SU-DHL-6 (cell line): ENCODE measurements around the gene PITPNC1.

ENCODE experiments used
- H2AFZ ChIP-seq: fragments of 200-600 bp; sonication (generic); 2 replicates; pipeline ENCODE4 v1.6.1; 2014; ENCODE audit warnings: low read depth, mild to moderate bottlenecking, moderate library complexity, mixed read lengths, antibody characterized with exemption, low read length; ENCODE audit not compliant: severe bottlenecking
- H3F3A ChIP-seq: fragments of 200-600 bp; shearing (Covaris generic); 2 replicates; pipeline ENCODE4 v1.6.0; 2016; ENCODE audit warnings: antibody characterized with exemption, mild to moderate bottlenecking; ENCODE audit not compliant: insufficient read depth
- H3K27ac ChIP-seq: fragments of 200-600 bp; sonication (generic); 2 replicates; pipeline ENCODE4 v1.5.1; 2016; ENCODE audit warnings: low read depth, mild to moderate bottlenecking, low read length, moderate library complexity, mixed read lengths
- H3K27me3 ChIP-seq: fragments of 200-600 bp; sonication (generic), shearing (Covaris generic); 2 replicates; pipeline ENCODE4 v1.6.0; 2014; ENCODE audit warnings: mild to moderate bottlenecking, low read length
- H3K36me3 ChIP-seq: fragments of 200-600 bp; sonication (generic); 2 replicates; pipeline ENCODE4 v1.6.1; 2014; ENCODE audit warnings: mild to moderate bottlenecking, low read length, mixed read lengths
- H3K4me2 ChIP-seq: fragments of 300-600, 200-600 bp; shearing (Covaris generic), sonication (generic); 2 replicates; pipeline ENCODE4 v1.6.0; 2014; ENCODE audit warnings: low read length, low read depth, mild to moderate bottlenecking; ENCODE audit not compliant: poor library complexity, severe bottlenecking
- H3K4me3 ChIP-seq: fragments of 200-600 bp; sonication (generic); 2 replicates; pipeline ENCODE4 v1.5.1; 2014; ENCODE audit warnings: antibody characterized with exemption, low read length, mild to moderate bottlenecking, mixed read lengths; ENCODE audit not compliant: insufficient read depth, poor library complexity, severe bottlenecking
- H3K79me2 ChIP-seq: fragments of 200-600 bp; sonication (generic); 2 replicates; pipeline ENCODE4 v1.6.1; 2014; ENCODE audit warnings: mild to moderate bottlenecking, low read length, moderate library complexity; ENCODE audit not compliant: insufficient read depth
- H3K9ac ChIP-seq: fragments of 200-600 bp; sonication (generic); 2 replicates; pipeline ENCODE4 v1.7.0; 2014; ENCODE audit warnings: mild to moderate bottlenecking, low read length
- H3K9me2 ChIP-seq: fragments of 200-600 bp; sonication (generic); replicated peaks from 2 replicates; pipeline ENCODE4 v1.6.1; 2014; ENCODE audit warnings: low read length; ENCODE audit not compliant: insufficient read depth
- H3K9me3 ChIP-seq: fragments of 200-600 bp; sonication (generic); 2 replicates; pipeline ENCODE4 v1.6.1; 2014; ENCODE audit warnings: low read length, mixed read lengths; ENCODE audit not compliant: insufficient read depth
- H4K20me1 ChIP-seq: fragments of 200-600 bp; sonication (generic); 2 replicates; pipeline ENCODE4 v1.6.1; 2014; ENCODE audit warnings: low read depth, mild to moderate bottlenecking, antibody characterized with exemption, low read length, moderate library complexity, mixed read lengths
- EZH2phosphoT487 ChIP-seq: fragments of 200-600 bp; sonication (generic), shearing (Covaris generic); conservative IDR thresholded peaks from 2 replicates; pipeline ENCODE4 v1.6.1; 2018; ENCODE audit warnings: mild to moderate bottlenecking, antibody characterized with exemption, low read length, moderate library complexity, mixed read lengths
- TF ChIP-seq, protein P1 (sequence below): fragments of 200-600 bp; sonication (generic); IDR thresholded peaks from one replicate; pipeline ENCODE4 v1.5.1; 2017; ENCODE audit warnings: antibody characterized with exemption, mild to moderate bottlenecking, low read length, moderate library complexity; ENCODE audit not compliant: insufficient read depth, poor library complexity, severe bottlenecking

PITPNC1 gene

GRCh38 chr17:67708378-67708777 is 331.3 kb downstream of the PITPNC1 start:
- no peaks in the 10 kb centered on the region for H3F3A ChIP-seq
- no peak overlapping the region for H2AFZ ChIP-seq
- H3K27me3 ChIP-seq = no peaks in the 10 kb centered on the region
- TF ChIP-seq, protein P1, sequence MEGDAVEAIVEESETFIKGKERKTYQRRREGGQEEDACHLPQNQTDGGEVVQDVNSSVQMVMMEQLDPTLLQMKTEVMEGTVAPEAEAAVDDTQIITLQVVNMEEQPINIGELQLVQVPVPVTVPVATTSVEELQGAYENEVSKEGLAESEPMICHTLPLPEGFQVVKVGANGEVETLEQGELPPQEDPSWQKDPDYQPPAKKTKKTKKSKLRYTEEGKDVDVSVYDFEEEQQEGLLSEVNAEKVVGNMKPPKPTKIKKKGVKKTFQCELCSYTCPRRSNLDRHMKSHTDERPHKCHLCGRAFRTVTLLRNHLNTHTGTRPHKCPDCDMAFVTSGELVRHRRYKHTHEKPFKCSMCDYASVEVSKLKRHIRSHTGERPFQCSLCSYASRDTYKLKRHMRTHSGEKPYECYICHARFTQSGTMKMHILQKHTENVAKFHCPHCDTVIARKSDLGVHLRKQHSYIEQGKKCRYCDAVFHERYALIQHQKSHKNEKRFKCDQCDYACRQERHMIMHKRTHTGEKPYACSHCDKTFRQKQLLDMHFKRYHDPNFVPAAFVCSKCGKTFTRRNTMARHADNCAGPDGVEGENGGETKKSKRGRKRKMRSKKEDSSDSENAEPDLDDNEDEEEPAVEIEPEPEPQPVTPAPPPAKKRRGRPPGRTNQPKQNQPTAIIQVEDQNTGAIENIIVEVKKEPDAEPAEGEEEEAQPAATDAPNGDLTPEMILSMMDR = no peak
- TF ChIP-seq EZH2phosphoT487 = no peak
- H3K4me2 ChIP-seq = no peak overlapping the region
- H3K9me2 ChIP-seq = no peaks in the 10 kb centered on the region
- no peaks in the 10 kb centered on the region for H4K20me1 ChIP-seq
- no peak overlapping the region for H3K4me3 ChIP-seq
- H3K79me2 ChIP-seq = no peaks in the 10 kb centered on the region
- H3K9ac ChIP-seq = no peak overlapping the region
- no peak overlapping the region for H3K27ac ChIP-seq
- no peaks in the 10 kb centered on the region for H3K9me3 ChIP-seq
- no peaks in the 10 kb centered on the region for H3K36me3 ChIP-seq

- Histone ChIP-seq H3K79me2 (no peaks in the 10 kb centered on the region), H2AFZ (no peak overlapping the region), H3K36me3 (no peaks in the 10 kb centered on the region), H3K9me2 (no peaks in the 10 kb centered on the region), H3K9me3 (no peaks in the 10 kb centered on the region), H4K20me1 (no peaks in the 10 kb centered on the region), H3K27ac (no peak overlapping the region), H3K4me2 (no peak overlapping the region), H3K4me3 (no peak overlapping the region), H3F3A (no peaks in the 10 kb centered on the region), H3K9ac (no peak overlapping the region), H3K27me3 (no peaks in the 10 kb centered on the region)
- TF ChIP-seq, protein P1 = no peak
- TF ChIP-seq EZH2phosphoT487 = no peak
Observed at GRCh38 chr17:67711916-67712315, 334.8 kb downstream of the PITPNC1 start.

GRCh38 chr17:67712375-67712774 is 335.3 kb downstream of the PITPNC1 start:
- TF ChIP-seq, protein P1 = no peak
- no peak for TF ChIP-seq EZH2phosphoT487

GRCh38 chr17:67713169-67713568 is 336.1 kb downstream of the PITPNC1 start:
- no peak overlapping the region for H3K9ac ChIP-seq

More at GRCh38 chr17:67712375-67712774, 335.3 kb downstream of the PITPNC1 start:
- Histone ChIP-seq H3F3A (no peaks in the 10 kb centered on the region), H2AFZ (no peak overlapping the region), H3K27ac (no peak overlapping the region), H3K4me3 (no peak overlapping the region), H3K36me3 (no peaks in the 10 kb centered on the region), H4K20me1 (no peaks in the 10 kb centered on the region), H3K9me3 (no peaks in the 10 kb centered on the region), H3K4me2 (no peak overlapping the region), H3K79me2 (no peaks in the 10 kb centered on the region), H3K27me3 (no peaks in the 10 kb centered on the region), H3K9ac (no peak overlapping the region), H3K9me2 (no peaks in the 10 kb centered on the region)

More at GRCh38 chr17:67713169-67713568, 336.1 kb downstream of the PITPNC1 start:
- Histone ChIP-seq H3F3A (peaks cover 3% of the 10 kb centered on the region; the same call in 1 of the 2 replicates), H3K4me3 (no peak overlapping the region), H3K9me3 (no peaks in the 10 kb centered on the region), H3K27me3 (no peaks in the 10 kb centered on the region), H2AFZ (no peak overlapping the region), H3K4me2 (no peak overlapping the region), H4K20me1 (no peaks in the 10 kb centered on the region), H3K36me3 (no peaks in the 10 kb centered on the region), H3K79me2 (peaks cover 4% of the 10 kb centered on the region), H3K9me2 (no peaks in the 10 kb centered on the region), H3K27ac (no peak overlapping the region)
- no peak for TF ChIP-seq EZH2phosphoT487
- TF ChIP-seq, protein P1 = no peak
